Central memory CD8-positive, alpha-beta T cell (primary cell): ENCODE measurements around the gene PAXIP1.
"Not testable (repeated sequence)": the region's sequence is repeated elsewhere in the genome, so short reads cannot be mapped to it uniquely, and the experiment has no call there.

Experiments used
- ATAC-seq: fragments of 150-1000 bp; cut with Tn5 transposase; replicated peaks from 2 replicates; pipeline ENCODE4 v1.10.0; 2022; ENCODE audit warnings: mild to moderate bottlenecking, moderate FRiP score, moderate number of reproducible peaks; ENCODE audit not compliant: poor library complexity, severe bottlenecking; ENCODE audit errors: extremely low read depth
- DNase-seq, 2 donors: peaks; one replicate each; pipeline ENCODE4 v3.0.0; 2021; ENCODE audit warnings: low spot score in 2 of 2
- H3K27ac Mint-ChIP-seq: one replicate; pipeline ENCODE4 v1.8.0; 2022; ENCODE audit warnings: low read depth, mild to moderate bottlenecking, moderate library complexity, mixed read lengths
- H3K27me3 Mint-ChIP-seq: one replicate; pipeline ENCODE4 v1.8.0; 2022; ENCODE audit warnings: mixed read lengths
- H3K36me3 Mint-ChIP-seq: one replicate; pipeline ENCODE4 v1.8.0; 2022; ENCODE audit warnings: mild to moderate bottlenecking, moderate library complexity, mixed read lengths; ENCODE audit not compliant: insufficient read depth
- H3K4me1 Mint-ChIP-seq: one replicate; pipeline ENCODE4 v1.8.0; 2022; ENCODE audit warnings: mixed read lengths
- H3K4me3 Mint-ChIP-seq: one replicate; pipeline ENCODE4 v1.8.0; 2022; ENCODE audit warnings: mild to moderate bottlenecking, moderate library complexity, mixed read lengths
- H3K9me3 Mint-ChIP-seq: one replicate; pipeline ENCODE4 v1.8.0; 2022; ENCODE audit warnings: mixed read lengths

Gene PAXIP1

GRCh38 chr7:155003092-155003375, at the start of gene PAXIP1:
TSS of gene PAXIP1 (minus strand) at chr7:155003124. CDS start at chr7:155002929, 195 bp downstream.
- Mint-ChIP-seq H3K27me3 (no peaks in the 10 kb centered on the region), H3K4me1 (peaks cover 14% of the 10 kb centered on the region), H3K36me3 (peaks cover 8% of the 10 kb centered on the region), H3K9me3 (no peaks in the 10 kb centered on the region), H3K27ac (peak within 1 kb of the TSS; percentile 72), H3K4me3 (peak within 1 kb of the TSS; percentile 88)
- DNase-seq (peak; percentile 70 to 76), ATAC-seq (peak; percentile 72)

- H3K9me3 Mint-ChIP-seq: no peaks in the 10 kb centered on the region
- no peak for ATAC-seq
- H3K4me1 Mint-ChIP-seq: no peaks in the 10 kb centered on the region
- no peaks in the 10 kb centered on the region for H3K36me3 Mint-ChIP-seq
- no peak overlapping the region for H3K4me3 Mint-ChIP-seq
- H3K27me3 Mint-ChIP-seq: peaks cover 13% of the 10 kb centered on the region
- no peak for DNase-seq
- H3K27ac Mint-ChIP-seq: no peak overlapping the region
Observed at GRCh38 chr7:155051355-155051754, 48.4 kb upstream of the PAXIP1 start.

- no peak for ATAC-seq
- DNase-seq: no peak
- Mint-ChIP-seq H3K9me3 (no peaks in the 10 kb centered on the region), H3K27ac (no peak overlapping the region), H3K4me3 (no peak overlapping the region), H3K27me3 (peaks cover 21% of the 10 kb centered on the region), H3K4me1 (no peaks in the 10 kb centered on the region), H3K36me3 (no peaks in the 10 kb centered on the region)
Observed at GRCh38 chr7:155048006-155048405, 45.1 kb upstream of the PAXIP1 start.

GRCh38 chr7:155043756-155044155, 40.8 kb upstream of the PAXIP1 start:
- Mint-ChIP-seq H3K4me1 (no peaks in the 10 kb centered on the region), H3K27ac (no peak overlapping the region), H3K27me3 (peaks cover 53% of the 10 kb centered on the region), H3K4me3 (no peak overlapping the region), H3K36me3 (no peaks in the 10 kb centered on the region), H3K9me3 (no peaks in the 10 kb centered on the region)
- no peak for DNase-seq
- no peak for ATAC-seq

- Mint-ChIP-seq H3K36me3 (no peaks in the 10 kb centered on the region), H3K27ac (no peak overlapping the region), H3K27me3 (peaks cover 63% of the 10 kb centered on the region), H3K9me3 (no peaks in the 10 kb centered on the region), H3K4me3 (no peak overlapping the region), H3K4me1 (no peaks in the 10 kb centered on the region)
- ATAC-seq (no peak), DNase-seq (no peak)
Observed at GRCh38 chr7:155038335-155038734, 35.4 kb upstream of the PAXIP1 start.

- ATAC-seq, H3K4me3 Mint-ChIP-seq, H3K9me3 Mint-ChIP-seq, DNase-seq, H3K4me1 Mint-ChIP-seq, H3K36me3 Mint-ChIP-seq, H3K27ac Mint-ChIP-seq: not testable (repeated sequence)
- H3K27me3 Mint-ChIP-seq: peaks cover 42% of the 10 kb centered on the region
Observed at GRCh38 chr7:155034495-155034894, 31.6 kb upstream of the PAXIP1 start.

GRCh38 chr7:155032978-155033377, 30.1 kb upstream of the PAXIP1 start:
- ATAC-seq (no peak), DNase-seq (no peak)
- H3K36me3 Mint-ChIP-seq: no peaks in the 10 kb centered on the region
- no peak overlapping the region for H3K4me3 Mint-ChIP-seq
- peaks cover 28% of the 10 kb centered on the region for H3K27me3 Mint-ChIP-seq
- no peaks in the 10 kb centered on the region for H3K9me3 Mint-ChIP-seq
- H3K27ac Mint-ChIP-seq: no peak overlapping the region
- no peaks in the 10 kb centered on the region for H3K4me1 Mint-ChIP-seq

- Mint-ChIP-seq H3K27me3 (peaks cover 23% of the 10 kb centered on the region), H3K9me3 (no peaks in the 10 kb centered on the region), H3K36me3 (no peaks in the 10 kb centered on the region), H3K4me1 (no peaks in the 10 kb centered on the region), H3K27ac (no peak overlapping the region), H3K4me3 (no peak overlapping the region)
- ATAC-seq (no peak), DNase-seq (no peak)
Observed at GRCh38 chr7:155027879-155028278, 25.0 kb upstream of the PAXIP1 start.

GRCh38 chr7:155021699-155022145, 18.8 kb upstream of the PAXIP1 start:
- Mint-ChIP-seq H3K9me3 (no peaks in the 10 kb centered on the region), H3K27me3 (peaks cover 25% of the 10 kb centered on the region), H3K4me1 (no peaks in the 10 kb centered on the region), H3K27ac (no peak overlapping the region), H3K4me3 (no peak overlapping the region), H3K36me3 (peaks cover 2% of the 10 kb centered on the region)
- ATAC-seq: no peak
- DNase-seq: no peak

- Mint-ChIP-seq H3K9me3 (no peaks in the 10 kb centered on the region), H3K36me3 (peaks cover 2% of the 10 kb centered on the region), H3K4me3 (no peak overlapping the region), H3K27ac (no peak overlapping the region), H3K4me1 (no peaks in the 10 kb centered on the region), H3K27me3 (peaks cover 23% of the 10 kb centered on the region)
- DNase-seq (no peak), ATAC-seq (no peak)
Observed at GRCh38 chr7:155020996-155021395, 18.1 kb upstream of the PAXIP1 start.

GRCh38 chr7:155017834-155018233, 14.9 kb upstream of the PAXIP1 start:
- Mint-ChIP-seq H3K36me3 (peaks cover 2% of the 10 kb centered on the region), H3K27ac (no peak overlapping the region), H3K4me3 (no peak overlapping the region), H3K4me1 (no peaks in the 10 kb centered on the region), H3K27me3 (peaks cover 7% of the 10 kb centered on the region), H3K9me3 (no peaks in the 10 kb centered on the region)
- DNase-seq: no peak
- no peak for ATAC-seq

GRCh38 chr7:155011086-155011485, 8.2 kb upstream of the PAXIP1 start:
- no peak overlapping the region for H3K4me3 Mint-ChIP-seq
- ATAC-seq (no peak), DNase-seq (no peak)
- H3K9me3 Mint-ChIP-seq: no peaks in the 10 kb centered on the region
- H3K4me1 Mint-ChIP-seq: peaks cover 7% of the 10 kb centered on the region
- H3K27me3 Mint-ChIP-seq: no peaks in the 10 kb centered on the region
- no peak overlapping the region for H3K27ac Mint-ChIP-seq
- H3K36me3 Mint-ChIP-seq: no peaks in the 10 kb centered on the region

GRCh38 chr7:155009570-155010157, 6.7 kb upstream of the PAXIP1 start:
- no peak for ATAC-seq
- DNase-seq: peak in 1 of 2 donors; percentile 15

GRCh38 chr7:155007947-155008346, 5.0 kb upstream of the PAXIP1 start:
- Mint-ChIP-seq H3K4me1 (peaks cover 15% of the 10 kb centered on the region), H3K9me3 (no peaks in the 10 kb centered on the region), H3K4me3 (no peak overlapping the region), H3K27ac (no peak overlapping the region), H3K27me3 (no peaks in the 10 kb centered on the region), H3K36me3 (peaks cover 7% of the 10 kb centered on the region)
- no peak for ATAC-seq
- no peak for DNase-seq

More at GRCh38 chr7:155009570-155010157, 6.7 kb upstream of the PAXIP1 start:
- Mint-ChIP-seq H3K4me1 (peaks cover 7% of the 10 kb centered on the region), H3K27me3 (no peaks in the 10 kb centered on the region), H3K4me3 (no peak overlapping the region), H3K27ac (no peak overlapping the region), H3K36me3 (no peaks in the 10 kb centered on the region), H3K9me3 (no peaks in the 10 kb centered on the region)
